Adrenal gland (tissue), 12 donors: Measurements from ENCODE around the gene GFRA1. TPM values are rescaled to one million over a fixed set of nuclear protein-coding genes. Genes with fewer than 3 reads are reported as not detected.
A peak's percentile ranks its signal among the peaks of the same experiment; 100 is the strongest.

Source experiments
- DNase-seq, 7 donors: peaks; one replicate each; pipeline ENCODE4 v3.0.0-alpha.2; 2019 to 2020
- H3K27ac ChIP-seq, 5 donors: fragments of 200-600 bp; sonication (generic) in 4 of 5; 1 replicate in 3 of 5; 2 replicates in 2 of 5; pipeline versions ENCODE4 v1.5.1 to v1.8.0; 2016 to 2020; ENCODE audit warnings: mild to moderate bottlenecking in 1 of 5
- H3K27me3 ChIP-seq: fragments of 200-600 bp; 2 replicates; pipeline ENCODE4 v1.8.0; 2021
- H3K36me3 ChIP-seq, 2 donors: fragments of 200-600 bp; replicated peaks in 1 of 2; 1 replicate in 1 of 2; 2 replicates in 1 of 2; pipeline versions ENCODE4 v1.5.1 to v1.8.0; 2018 to 2022
- H3K4me1 ChIP-seq, 2 donors: fragments of 200-600 bp; replicated peaks in 1 of 2; 1 replicate in 1 of 2; 2 replicates in 1 of 2; pipeline versions ENCODE4 v1.5.1 to v1.8.0; 2018 to 2021
- H3K4me3 ChIP-seq, 4 donors: fragments of 200-600 bp; sonication (generic) in 3 of 4; one replicate each; pipeline ENCODE4 v1.5.1; 2016 to 2018
- H3K9me3 ChIP-seq, 3 donors: fragments of 200-600 bp; sonication (generic) in 1 of 3; replicated peaks in 1 of 3; 1 replicate in 2 of 3; 2 replicates in 1 of 3; pipeline versions ENCODE4 v1.5.1 to v1.8.0; 2016 to 2021
- CTCF ChIP-seq, 6 experiments: fragments of 450-650 bp in 4 of 6; fragments of 200-600 bp in 2 of 6; sonication (generic) in 1 of 6; IDR thresholded peaks; 1 replicate in 5 of 6; 2 replicates in 1 of 6; pipeline versions ENCODE4 v1.5.1 to v1.8.0; 2016 to 2021; ENCODE audit warnings: antibody characterized with exemption in 6 of 6, mild to moderate bottlenecking in 2 of 6, moderate library complexity in 1 of 6
- POLR2A ChIP-seq, 2 donors: fragments of 450-650 bp; IDR thresholded peaks; one replicate each; pipeline ENCODE4 v1.6.1; 2017; ENCODE audit warnings: antibody characterized with exemption in 2 of 2, mild to moderate bottlenecking in 2 of 2, moderate library complexity in 1 of 2
- WGBS, 4 donors: extraction: QIAGEN DNeasy Blood & Tissue Kit in 2 of 4; methylation state at CpG; one replicate each; pipeline versions ENCODE4 v1.1.5 to v1.1.7; 2013 to 2017; 5-methylcytosine and 5-hydroxymethylcytosine counted together
- intact Hi-C, 2 donors: fragments of 100-400 bp; cut with DNase I; formaldehyde crosslinking; loops; one replicate each; pipeline versions ENCODE4 v1.14.1 to v1.15.0; 2022 to 2023
- polyA plus RNA-seq, 3 donors: library from polyadenylated mRNA; stranded (reverse); fragments of 200-250 nt in 2 of 3; fragments of 350-450 nt in 1 of 3; fragmentation: Illumina TruSeq in 1 of 3; extraction: RNeasy Lipid Tissue Mini Kit (QIAGEN cat#74804) in 1 of 3; gene quantifications; one replicate each; pipeline ENCODE4 v1.2.3, GENCODE V29; 2013 to 2014
- total RNA-seq, 9 donors: library from RNA; depleted of rRNA in 4 of 9; stranded (reverse); fragments of >200 nt in 4 of 9; fragments of 120-200 nt in 1 of 9; fragmentation: NEBNext Ultra II Directional in 1 of 9; extraction: Animal tissue kit (Norgen Biotek cat#: 25700) in 1 of 9; gene quantifications; one replicate each; pipeline versions ENCODE4 v1.1.0 to v1.2.4, GENCODE V29; 2013 to 2023
- donor health status: healthy with polysubstance abuse.
- donor health status: Bipolar disorder and iron deficiency.
- donor health status: DM: yes; HTN: yes; CAD: no.
- donor health status: DM: no; HTN: no; CAD: no.
- donor health status: DM: no; HTN: no; CAD: no.
- donor health status: DM: yes; HTN: yes; CAD: no.

The GFRA1 gene
- total and polyA plus RNA-seq, 12 donors, result 0.61 to 12.9 (median 2.6) TPM

DNA sequence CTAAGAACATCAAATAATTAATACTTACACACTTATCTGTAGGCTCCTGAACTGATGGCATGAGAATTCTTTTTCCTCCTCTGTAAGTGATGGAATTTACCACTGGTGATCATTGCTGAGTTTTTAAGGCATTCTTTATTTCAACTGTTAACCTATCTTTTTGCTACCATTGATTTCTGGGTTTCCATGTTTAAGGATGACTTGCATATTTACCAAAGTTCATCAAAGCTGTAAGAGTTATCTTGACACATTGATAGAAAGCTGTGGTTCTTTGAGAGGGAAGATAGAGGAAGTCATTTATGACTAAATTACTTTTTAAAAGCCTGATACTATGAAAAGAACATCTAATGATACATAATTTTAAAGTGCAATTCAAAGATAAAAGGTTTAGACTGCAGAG is 19.5 kb upstream of the GFRA1 start:
- TF ChIP-seq CTCF (IDR thresholded peaks at IDR 0.05) (no peak), POLR2A (IDR thresholded peaks at IDR 0.05) (no peak)
- intact Hi-C loops, result no loop called here

GRCh38 chr10:116289652-116290051 is 16.6 kb upstream of the GFRA1 start:
- DNase-seq, result no peak
- Histone ChIP-seq H3K9me3 (no peaks in the 10 kb centered on the region), H3K27ac (no peak overlapping the region), H3K36me3 (no peaks in the 10 kb centered on the region), H3K4me1 (no peaks in the 10 kb centered on the region), H3K27me3 (peaks cover 4% of the 10 kb centered on the region), H3K4me3 (no peak overlapping the region)
- TF ChIP-seq CTCF (IDR thresholded peaks at IDR 0.05), result no peak
- TF ChIP-seq POLR2A (IDR thresholded peaks at IDR 0.05), result no peak
- intact Hi-C loops, result loop anchor here (5.0 to 10.0 kb wide), 5 partner anchors 492 to 1145 kb away; no protein-coding TSS in a partner anchor
- 10 to 26% (median 16%) methylated on average over 1 of the region's 1 CpG for WGBS, 4 donors

More for the DNA sequence above, 19.5 kb upstream of the GFRA1 start:
- no peaks in the 10 kb centered on the region for H3K36me3 ChIP-seq
- DNase-seq, result no peak
- H3K4me1 ChIP-seq, result no peaks in the 10 kb centered on the region
- no peak overlapping the region for H3K27ac ChIP-seq
- H3K4me3 ChIP-seq, result no peak overlapping the region
- H3K27me3 ChIP-seq, result peaks cover 4% of the 10 kb centered on the region
- no peaks in the 10 kb centered on the region for H3K9me3 ChIP-seq

DNA sequence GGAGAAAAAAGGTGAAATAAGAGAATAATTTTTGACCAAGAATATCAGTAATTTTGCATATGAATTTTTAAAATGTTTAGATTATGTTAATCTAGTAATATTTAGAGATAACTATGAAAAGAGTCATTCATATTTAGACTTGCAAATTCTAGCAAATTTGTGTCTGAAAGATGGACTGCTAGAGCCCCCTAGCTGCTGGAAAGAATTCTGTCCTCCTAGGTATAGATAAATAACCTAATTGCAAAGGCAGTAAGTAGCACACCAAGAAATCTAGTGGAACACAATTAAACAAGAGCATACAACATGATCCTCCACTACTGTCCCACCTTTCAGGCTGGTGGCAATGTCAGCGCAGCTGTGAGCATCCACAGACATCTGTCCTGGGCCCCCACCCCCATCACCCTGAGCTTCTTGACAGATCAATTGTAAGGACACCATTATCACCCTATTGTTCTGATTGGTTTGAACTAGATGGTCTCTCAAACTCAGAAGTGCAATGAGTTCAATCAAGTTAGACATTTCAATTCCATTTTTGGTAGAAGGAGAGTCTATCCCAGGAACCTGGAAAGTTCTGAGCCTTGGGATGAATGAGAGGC is 15.0 kb upstream of the GFRA1 start:
- TF ChIP-seq POLR2A (IDR thresholded peaks at IDR 0.05), result no peak
- peak; percentile 64 to 87 (median 77) for TF ChIP-seq CTCF (IDR thresholded peaks at IDR 0.05)
- intact Hi-C loops, result loop anchor here (5.0 to 10.0 kb wide), 5 partner anchors 491 to 1143 kb away; no protein-coding TSS in a partner anchor
- Histone ChIP-seq H3K4me3 (no peak overlapping the region), H3K27me3 (peaks cover 2% of the 10 kb centered on the region), H3K36me3 (no peaks in the 10 kb centered on the region), H3K4me1 (no peaks in the 10 kb centered on the region), H3K9me3 (no peaks in the 10 kb centered on the region), H3K27ac (no peak overlapping the region)
- 0 to 38% (median 20%) methylated on average over 1 of the region's 1 CpG for WGBS, 4 donors
- DNase-seq, result peak; percentile 31 to 75 (median 45)

DNA sequence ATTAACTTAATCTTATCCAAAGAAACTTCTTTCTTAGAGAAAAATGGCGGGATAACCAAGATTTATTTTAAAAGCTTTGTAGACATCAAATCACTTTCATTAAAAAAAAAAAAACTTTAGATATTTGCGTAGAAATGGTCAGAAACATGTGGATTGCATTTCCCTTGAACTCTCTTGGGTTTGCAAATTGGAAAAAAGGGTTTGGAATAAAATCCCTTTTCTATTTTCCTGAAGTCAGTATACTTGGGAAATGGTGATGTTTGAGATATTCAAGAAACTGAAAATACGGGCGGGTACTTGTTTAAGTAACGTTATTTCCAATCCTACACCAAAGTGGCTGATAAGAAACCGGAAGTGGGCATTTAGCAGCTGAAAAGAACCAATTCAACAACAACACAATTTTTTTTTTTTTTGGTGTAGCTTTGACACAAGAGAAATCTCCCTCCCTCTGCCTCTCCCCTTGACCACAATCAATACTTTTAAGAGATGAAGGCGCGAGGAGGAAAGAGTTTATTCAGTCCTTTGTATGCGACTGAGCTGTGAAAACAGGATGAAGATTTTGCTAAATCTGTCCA is 13.7 kb upstream of the GFRA1 start:
- Histone ChIP-seq H3K4me3 (no peak overlapping the region), H3K9me3 (no peaks in the 10 kb centered on the region), H3K4me1 (no peaks in the 10 kb centered on the region), H3K27me3 (no peaks in the 10 kb centered on the region), H3K27ac (no peak overlapping the region), H3K36me3 (no peaks in the 10 kb centered on the region)
- TF ChIP-seq POLR2A (IDR thresholded peaks at IDR 0.05), result no peak
- TF ChIP-seq CTCF (IDR thresholded peaks at IDR 0.05), result no peak
- intact Hi-C loops, result loop anchor here (5.0 to 10.0 kb wide), 5 partner anchors 489 to 1142 kb away; no protein-coding TSS in a partner anchor
- WGBS, 4 donors, result 73 to 79% (median 75%) methylated on average over 9 of the region's 9 CpGs
- DNase-seq, result no peak
